WTC11 (cell line): ENCODE results near the gene COX5A. TPM values are rescaled to one million over a fixed set of nuclear protein-coding genes. Genes with fewer than 3 reads are reported as not detected.
A peak's percentile ranks its signal among the peaks of the same experiment; 100 is the strongest.

Experiments used
- ATAC-seq: fragments of 200-7000 bp; cut with Tn5 transposase; 2 replicates; pipeline ENCODE4 v1.10.0; 2021; ENCODE audit warnings: mild to moderate bottlenecking, moderate library complexity
- CTCF ChIA-PET: fragments of 300-600 bp; sonication (Branson Sonifier 250); formaldehyde crosslinking; loops from one replicate; lab custom pipeline; 2021; ENCODE audit warnings: antibody characterized with exemption; lab: Charles Lee
- POLR2A ChIA-PET: fragments of 350-600 bp; sonication (Branson Sonifier 250); formaldehyde crosslinking; loops from one replicate; lab custom pipeline; 2021; ENCODE audit warnings: antibody characterized with exemption; lab: Charles Lee
- DNase-seq: peaks from one replicate; pipeline ENCODE4 v3.0.0; 2021; ENCODE audit warnings: low spot score
- H3K27ac Mint-ChIP-seq: 2 replicates; pipeline ENCODE4 v1.8.0; 2021; ENCODE audit warnings: mixed read lengths
- H3K27me3 Mint-ChIP-seq: 2 replicates; pipeline ENCODE4 v1.8.0; 2021; ENCODE audit warnings: low read depth, mild to moderate bottlenecking, moderate library complexity, mixed read lengths
- H3K36me3 Mint-ChIP-seq: 2 replicates; pipeline ENCODE4 v1.8.0; 2021; ENCODE audit warnings: mixed read lengths
- H3K4me1 Mint-ChIP-seq: 2 replicates; pipeline ENCODE4 v1.8.0; 2022; ENCODE audit warnings: mixed read lengths
- H3K4me3 Mint-ChIP-seq: 2 replicates; pipeline ENCODE4 v1.8.0; 2021; ENCODE audit warnings: mild to moderate bottlenecking, moderate library complexity, mixed read lengths
- H3K9me3 Mint-ChIP-seq: 2 replicates; pipeline ENCODE4 v1.8.0; 2021; ENCODE audit warnings: mixed read lengths
- ATF2 ChIP-seq: sonication (generic); formaldehyde crosslinking; IDR thresholded peaks from 2 replicates; pipeline ENCODE4 v1.8.1; 2022; ENCODE audit warnings: low read depth, missing genetic modification reagents, borderline replicate concordance
- E2F5 ChIP-seq: sonication (generic); formaldehyde crosslinking; IDR thresholded peaks from 2 replicates; pipeline ENCODE4 v1.8.1; 2022; ENCODE audit warnings: mild to moderate bottlenecking, moderate library complexity, missing genetic modification reagents
- FOXP4 ChIP-seq: sonication (generic); formaldehyde crosslinking; IDR thresholded peaks from 2 replicates; pipeline ENCODE4 v1.8.0; 2022; ENCODE audit warnings: mild to moderate bottlenecking, missing genetic modification reagents
- GTF2I ChIP-seq: fragments of 250-450 bp; sonication (Bioruptor Pico); conservative IDR thresholded peaks from 2 replicates; pipeline ENCODE4 v1.4.0; 2021; ENCODE audit warnings: mild to moderate bottlenecking
- MXD4 ChIP-seq: fragments of 250-450 bp; sonication (Bioruptor Pico); IDR thresholded peaks from 2 replicates; pipeline ENCODE4 v1.8.0; 2021; ENCODE audit warnings: mild to moderate bottlenecking, moderate library complexity, borderline replicate concordance
- NR3C1 ChIP-seq: sonication (generic); formaldehyde crosslinking; conservative IDR thresholded peaks from 2 replicates; pipeline ENCODE4 v1.8.1; 2023; ENCODE audit warnings: low read depth, mild to moderate bottlenecking, missing genetic modification reagents
- PRDM15 ChIP-seq: sonication (generic); formaldehyde crosslinking; IDR thresholded peaks from 2 replicates; pipeline ENCODE4 v1.8.0; 2022; ENCODE audit warnings: missing genetic modification reagents
- TEAD1 ChIP-seq: sonication (generic); formaldehyde crosslinking; IDR thresholded peaks from 2 replicates; pipeline ENCODE4 v1.8.0; 2022; ENCODE audit warnings: mild to moderate bottlenecking, missing genetic modification reagents
- ZNF232 ChIP-seq: sonication (generic); formaldehyde crosslinking; IDR thresholded peaks from 2 replicates; pipeline ENCODE4 v1.8.0; 2022; ENCODE audit warnings: mild to moderate bottlenecking, missing genetic modification reagents
- ZNF671 ChIP-seq: fragments of 250-450 bp; sonication (Bioruptor Pico); IDR thresholded peaks from 2 replicates; pipeline ENCODE4 v1.8.0; 2021; ENCODE audit warnings: mild to moderate bottlenecking
- total RNA-seq: library from RNA; stranded (reverse); gene quantifications from 3 replicates; pipeline ENCODE4 v1.2.3, GENCODE V29; 2021
- TF ChIP-seq, protein P1 (sequence below): sonication (generic); formaldehyde crosslinking; IDR thresholded peaks from 2 replicates; pipeline ENCODE4 v1.8.1; 2023; ENCODE audit warnings: mild to moderate bottlenecking, missing genetic modification reagents, borderline replicate concordance

The COX5A gene
- total RNA-seq, 1 experiment from 2014 or later, result 354 TPM

- TF ChIP-seq FOXP4 (CRISPR knock-in tag), result no peak
These were observed 21.7 kb upstream of the COX5A start (continued) for GRCh38 chr15:74959586-74959939.

DNA sequence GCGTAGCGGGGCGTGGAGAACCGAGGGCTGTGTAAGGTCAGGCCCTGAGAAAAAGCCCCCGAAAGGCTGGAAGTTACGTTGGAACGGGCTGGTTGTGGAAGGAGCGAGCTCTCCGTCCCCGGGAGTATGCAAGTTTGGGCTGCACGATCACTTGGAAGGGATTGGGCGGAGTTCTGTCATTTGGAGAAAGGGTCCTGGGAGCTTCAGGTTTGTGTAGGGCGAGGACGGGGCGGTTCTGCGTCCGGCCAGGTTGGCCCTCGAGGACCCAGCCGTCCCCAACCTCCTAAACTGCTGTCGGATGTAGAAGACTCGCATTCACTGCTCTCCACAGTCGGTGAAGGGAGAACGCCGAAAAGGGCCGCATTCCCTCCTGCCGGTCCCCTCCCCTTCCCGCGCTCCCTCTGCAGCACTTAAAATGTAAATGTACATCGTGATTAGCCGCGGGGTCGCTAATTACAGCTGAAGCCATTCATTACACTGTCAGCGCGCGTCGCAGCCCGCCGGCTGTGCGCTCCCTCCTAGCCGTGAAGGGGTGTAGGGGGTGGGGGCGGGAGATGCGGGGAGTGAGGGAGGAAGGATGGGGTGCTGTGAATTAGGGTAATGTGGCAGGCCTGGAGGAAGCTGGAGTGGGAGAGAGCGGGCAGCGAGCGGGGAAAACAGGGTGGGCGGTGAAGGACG is 21.2 kb upstream of the COX5A start:
- peak overlapping the region; percentile 72; the same call in 1 of the 2 replicates for H3K27ac Mint-ChIP-seq
- H3K4me3 Mint-ChIP-seq, result peak overlapping the region; percentile 88
- no peaks in the 10 kb centered on the region for H3K36me3 Mint-ChIP-seq
- H3K27me3 Mint-ChIP-seq, result peaks cover 59% of the 10 kb centered on the region
- ATAC-seq (peak; percentile 1), DNase-seq (peak; percentile 63)
- TF ChIP-seq E2F5 (CRISPR knock-in tag) (no peak), GTF2I (CRISPR knock-in tag) (peak; percentile 85)
- TF ChIP-seq, all 79 proteins: peak for 1
- ChIA-PET CTCF (interaction anchor here (0.5 to 2.7 kb wide), 13 partner anchors 8 to 458 kb away, joined by 3 to 23 read pairs (median 5); partner anchors contain the start of genes C15orf39 and SCAMP5), POLR2A (interaction anchor here (0.6 to 2.0 kb wide), 4 partner anchors 8 to 261 kb away, joined by 3 to 6 read pairs (median 3); partner anchors contain the start of gene SCAMP5)
- Mint-ChIP-seq H3K4me1 (peaks cover 33% of the 10 kb centered on the region), H3K9me3 (no peaks in the 10 kb centered on the region)

DNA sequence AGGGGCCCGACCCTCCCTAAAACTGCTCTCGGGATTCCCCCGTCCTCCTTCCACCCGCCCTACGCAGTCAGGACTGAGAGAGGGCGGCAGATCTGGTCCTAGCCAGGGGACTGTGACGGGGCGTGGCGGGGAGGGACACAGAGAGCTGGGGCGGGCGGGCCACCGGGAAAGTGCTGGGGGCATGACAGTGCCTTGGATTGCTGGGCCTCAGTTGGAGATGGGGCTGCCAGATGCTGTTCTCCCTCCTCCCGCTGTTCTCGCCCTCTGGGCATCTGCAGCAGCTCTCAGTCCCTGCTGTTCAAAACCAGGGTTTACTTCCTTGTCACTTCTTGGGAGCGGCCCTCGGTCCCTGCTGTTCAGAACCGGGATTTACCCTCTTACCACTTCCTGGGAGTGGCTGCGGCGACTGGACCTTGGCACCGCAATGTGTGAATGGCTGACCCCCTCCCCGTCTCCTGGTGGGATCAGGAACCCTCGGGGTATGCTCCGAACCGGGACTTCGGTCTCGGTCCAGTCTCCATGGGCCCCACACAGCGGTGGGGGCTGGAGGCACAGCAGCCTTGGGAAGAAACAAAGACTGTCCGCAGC is 20.5 kb upstream of the COX5A start:
- H3K4me3 Mint-ChIP-seq, result peak overlapping the region; percentile 88
- POLR2A ChIA-PET, result interaction anchor here (0.6 to 2.0 kb wide), 4 partner anchors 8 to 260 kb away, joined by 3 to 6 read pairs (median 3); partner anchors contain the start of gene SCAMP5
- peaks cover 36% of the 10 kb centered on the region for H3K4me1 Mint-ChIP-seq
- no peaks in the 10 kb centered on the region for H3K36me3 Mint-ChIP-seq
- peak; percentile 17 for ATAC-seq
- CTCF ChIA-PET, result interaction anchor here (0.5 to 3.7 kb wide), 12 partner anchors 8 to 457 kb away, joined by 3 to 23 read pairs (median 5); partner anchors contain the start of genes C15orf39 and SCAMP5
- H3K27me3 Mint-ChIP-seq, result peaks cover 59% of the 10 kb centered on the region
- peak overlapping the region; percentile 72; the same call in 1 of the 2 replicates for H3K27ac Mint-ChIP-seq
- TF ChIP-seq ZNF671 (CRISPR knock-in tag) (no peak), TEAD1 (CRISPR knock-in tag) (peak; percentile 25; the same call in 1 of the 2 replicates), PRDM15 (peak; percentile 13; the same call in 1 of the 2 replicates), ZNF232 (CRISPR knock-in tag) (no peak), MXD4 (CRISPR knock-in tag) (no peak), FOXP4 (CRISPR knock-in tag) (no peak), ATF2 (no peak), GTF2I (CRISPR knock-in tag) (no peak), NR3C1 (no peak)
- TF ChIP-seq, protein P1, sequence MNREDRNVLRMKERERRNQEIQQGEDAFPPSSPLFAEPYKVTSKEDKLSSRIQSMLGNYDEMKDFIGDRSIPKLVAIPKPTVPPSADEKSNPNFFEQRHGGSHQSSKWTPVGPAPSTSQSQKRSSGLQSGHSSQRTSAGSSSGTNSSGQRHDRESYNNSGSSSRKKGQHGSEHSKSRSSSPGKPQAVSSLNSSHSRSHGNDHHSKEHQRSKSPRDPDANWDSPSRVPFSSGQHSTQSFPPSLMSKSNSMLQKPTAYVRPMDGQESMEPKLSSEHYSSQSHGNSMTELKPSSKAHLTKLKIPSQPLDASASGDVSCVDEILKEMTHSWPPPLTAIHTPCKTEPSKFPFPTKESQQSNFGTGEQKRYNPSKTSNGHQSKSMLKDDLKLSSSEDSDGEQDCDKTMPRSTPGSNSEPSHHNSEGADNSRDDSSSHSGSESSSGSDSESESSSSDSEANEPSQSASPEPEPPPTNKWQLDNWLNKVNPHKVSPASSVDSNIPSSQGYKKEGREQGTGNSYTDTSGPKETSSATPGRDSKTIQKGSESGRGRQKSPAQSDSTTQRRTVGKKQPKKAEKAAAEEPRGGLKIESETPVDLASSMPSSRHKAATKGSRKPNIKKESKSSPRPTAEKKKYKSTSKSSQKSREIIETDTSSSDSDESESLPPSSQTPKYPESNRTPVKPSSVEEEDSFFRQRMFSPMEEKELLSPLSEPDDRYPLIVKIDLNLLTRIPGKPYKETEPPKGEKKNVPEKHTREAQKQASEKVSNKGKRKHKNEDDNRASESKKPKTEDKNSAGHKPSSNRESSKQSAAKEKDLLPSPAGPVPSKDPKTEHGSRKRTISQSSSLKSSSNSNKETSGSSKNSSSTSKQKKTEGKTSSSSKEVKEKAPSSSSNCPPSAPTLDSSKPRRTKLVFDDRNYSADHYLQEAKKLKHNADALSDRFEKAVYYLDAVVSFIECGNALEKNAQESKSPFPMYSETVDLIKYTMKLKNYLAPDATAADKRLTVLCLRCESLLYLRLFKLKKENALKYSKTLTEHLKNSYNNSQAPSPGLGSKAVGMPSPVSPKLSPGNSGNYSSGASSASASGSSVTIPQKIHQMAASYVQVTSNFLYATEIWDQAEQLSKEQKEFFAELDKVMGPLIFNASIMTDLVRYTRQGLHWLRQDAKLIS (CRISPR knock-in tag), result no peak
- TF ChIP-seq, all 79 proteins: peak for 2
- DNase-seq, result peak; percentile 50
- H3K9me3 Mint-ChIP-seq, result no peaks in the 10 kb centered on the region
